A549 treated with DMSO at 1 μM for 4 hours (cell line): Measurements from ENCODE around the gene KRTAP19-6. TPM values are rescaled to one million over a fixed set of nuclear protein-coding genes. Genes with fewer than 3 reads are reported as not detected.

Source experiments
- total RNA-seq: library from RNA; stranded (reverse); fragments of 200-300 nt; extraction: Qiagen RNA extraction; gene quantifications from 5 replicates; pipeline ENCODE4 v1.2.3, GENCODE V29; 2022; ENCODE audit warnings: low read depth

The KRTAP19-6 gene
- total RNA-seq, result not detected in 5 replicates

DNA sequence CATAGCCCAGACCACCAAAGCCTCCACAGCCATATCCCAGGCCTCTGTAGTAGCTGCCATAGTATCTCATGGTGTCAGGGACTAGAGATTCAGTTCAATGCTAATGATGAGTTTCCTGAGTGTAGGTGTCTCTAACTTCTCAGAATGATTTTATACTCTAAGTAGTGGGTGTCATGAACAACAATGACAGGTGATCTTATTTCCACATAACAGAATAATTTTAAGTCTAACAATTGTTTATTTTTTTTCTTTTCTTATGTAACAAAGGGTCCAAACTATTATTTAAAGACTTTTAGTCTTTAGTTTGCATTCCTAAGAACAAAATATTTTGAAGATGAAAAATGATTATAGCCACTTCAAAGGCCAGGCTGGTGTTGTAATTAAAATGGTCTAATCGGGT, at the start of gene KRTAP19-6:
Gene KRTAP19-6 (minus strand): TSS at position 101 of the 400 bp plus-strand sequence. CDS start 31 bp downstream, at position 70.

GRCh38 chr21:30590297-30590696, 48.6 kb upstream of the KRTAP19-6 start, which contains the start of gene KRTAP22-2:
KRTAP22-2 (minus strand) TSS chr21:30590397.

DNA sequence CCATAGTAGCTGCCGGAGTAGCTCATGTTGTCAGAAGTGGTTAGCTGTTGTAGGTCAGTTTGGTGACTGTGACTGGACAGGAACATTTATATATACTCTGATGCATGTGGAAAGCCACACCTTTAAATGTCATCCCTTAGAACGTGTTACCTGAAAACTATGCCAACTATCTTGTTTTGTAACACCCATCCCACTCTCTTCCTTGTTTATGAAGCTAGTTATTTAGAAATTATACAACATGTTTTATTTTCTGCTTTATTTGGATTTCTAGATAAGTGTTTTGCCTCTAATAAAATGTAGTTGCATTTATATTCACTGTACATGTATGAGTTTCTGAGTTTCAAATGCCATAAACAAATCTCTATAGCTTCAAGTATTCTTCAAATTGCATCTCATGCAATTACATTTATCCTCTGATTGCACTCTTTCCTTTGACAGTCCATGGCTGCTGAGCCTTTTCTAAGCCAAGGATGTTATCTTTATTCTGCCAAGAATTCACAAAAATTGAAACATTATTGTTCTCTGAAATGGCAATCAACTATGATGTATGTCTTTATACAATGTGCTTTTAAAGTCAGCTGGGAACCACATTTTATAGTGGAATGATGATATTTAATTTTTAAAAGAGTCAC, 19.7 kb upstream of the KRTAP19-6 start, which contains the start of gene KRTAP19-7:
Gene KRTAP19-7 (minus strand): TSS at position 51 of the 632 bp plus-strand sequence. CDS start 25 bp downstream, at position 26.

DNA sequence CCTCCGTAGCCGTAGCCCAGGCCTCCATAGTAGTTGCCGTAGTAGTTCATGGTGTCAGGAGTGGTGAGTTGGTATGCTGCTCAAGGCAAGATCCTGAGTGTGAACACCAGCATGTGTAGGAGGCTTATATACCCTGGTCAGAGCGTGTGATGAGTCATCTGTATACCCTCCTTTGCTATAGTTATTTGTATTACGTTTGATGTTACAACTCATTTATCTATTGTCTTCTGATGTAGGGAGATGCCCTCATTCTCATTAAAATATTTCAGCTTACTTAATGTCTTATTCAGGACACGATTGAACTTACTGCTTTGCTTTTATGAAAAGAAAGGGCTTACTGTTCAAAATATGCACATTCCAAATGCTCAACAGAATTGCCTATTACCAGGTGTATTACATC, 39.6 kb downstream of the KRTAP19-6 start, which contains the start of gene KRTAP19-5:
Gene KRTAP19-5 (minus strand): TSS at position 101 of the 400 bp plus-strand sequence. CDS start 51 bp downstream, at position 50.

GRCh38 chr21:30497065-30497464, 44.6 kb downstream of the KRTAP19-6 start, which contains the start of gene KRTAP19-4:
KRTAP19-4 (minus strand) TSS chr21:30497165; CDS start chr21:30497110, 55 bp downstream.

DNA sequence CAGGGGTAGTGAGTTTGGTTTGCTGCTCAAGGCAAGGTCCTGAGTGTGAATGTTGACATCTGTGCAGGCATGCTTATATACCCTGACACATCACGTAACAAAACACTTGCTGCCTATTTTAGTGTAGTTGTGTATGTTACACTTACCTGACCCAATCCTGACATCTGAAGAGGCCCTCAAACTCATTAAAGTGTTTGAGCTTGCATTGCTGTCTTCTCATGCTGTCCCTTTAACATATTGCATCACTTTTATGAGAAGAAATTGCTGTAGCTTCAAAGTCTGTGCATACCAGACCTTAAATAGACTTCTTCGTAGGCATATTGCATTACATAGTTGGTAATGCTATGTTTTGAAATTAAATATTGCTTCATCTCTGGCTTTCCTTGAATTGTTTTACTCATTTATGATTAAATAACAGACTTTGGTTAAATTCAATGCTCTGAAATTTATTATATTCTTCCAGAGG, 49.7 kb downstream of the KRTAP19-6 start, which contains the start of gene KRTAP19-3:
Gene KRTAP19-3 (minus strand): TSS at position 51 of the 466 bp plus-strand sequence. CDS start 56 bp downstream, outside the sequence.

Other genes starting within 250 kb of the KRTAP19-6 start
- gene KRTAP26-1, start 221.5 kb downstream of the KRTAP19-6 start, total RNA-seq, result not detected in 5 replicates
- gene KRTAP27-1, start 204.2 kb downstream of the KRTAP19-6 start, total RNA-seq, result not detected in 5 replicates
- gene KRTAP23-1, start 193.3 kb downstream of the KRTAP19-6 start, total RNA-seq, result not detected in 5 replicates
- not detected in 5 replicates for gene KRTAP13-2, start 169.6 kb downstream of the KRTAP19-6 start, total RNA-seq
- not detected in 5 replicates for gene KRTAP13-1, start 145.8 kb downstream of the KRTAP19-6 start, total RNA-seq
- gene KRTAP13-3, start 115.9 kb downstream of the KRTAP19-6 start, total RNA-seq, result not detected in 5 replicates
- gene KRTAP13-4, start 111.6 kb downstream of the KRTAP19-6 start, total RNA-seq, result not detected in 5 replicates
- not detected in 5 replicates for gene KRTAP15-1, start 101.6 kb downstream of the KRTAP19-6 start, total RNA-seq
- not detected in 5 replicates for gene KRTAP19-1, start 61.5 kb downstream of the KRTAP19-6 start, total RNA-seq
- gene KRTAP19-2, start 54.4 kb downstream of the KRTAP19-6 start, total RNA-seq, result not detected in 5 replicates
- not detected in 5 replicates for gene KRTAP19-3, start 49.9 kb downstream of the KRTAP19-6 start, total RNA-seq
- gene KRTAP19-4, start 44.7 kb downstream of the KRTAP19-6 start, total RNA-seq, result not detected in 5 replicates
- gene KRTAP19-5, start 39.7 kb downstream of the KRTAP19-6 start, total RNA-seq, result not detected in 5 replicates
- not detected in 5 replicates for gene KRTAP19-7, start 19.4 kb upstream of the KRTAP19-6 start, total RNA-seq
- gene KRTAP22-2, start 48.5 kb upstream of the KRTAP19-6 start, total RNA-seq, result not detected in 5 replicates
- not detected in 5 replicates for gene KRTAP6-3, start 50.6 kb upstream of the KRTAP19-6 start, total RNA-seq
- gene KRTAP6-2, start 57.0 kb upstream of the KRTAP19-6 start, total RNA-seq, result not detected in 5 replicates
- gene KRTAP22-1, start 59.2 kb upstream of the KRTAP19-6 start, total RNA-seq, result not detected in 5 replicates
- gene KRTAP6-1, start 72.1 kb upstream of the KRTAP19-6 start, total RNA-seq, result not detected in 5 replicates
- gene KRTAP20-1, start 74.6 kb upstream of the KRTAP19-6 start, total RNA-seq, result not detected in 5 replicates
- gene KRTAP20-4, start 78.8 kb upstream of the KRTAP19-6 start, total RNA-seq, result not detected in 5 replicates
- not detected in 5 replicates for gene KRTAP20-2, start 93.3 kb upstream of the KRTAP19-6 start, total RNA-seq
- not detected in 5 replicates for gene KRTAP20-3, start 101.0 kb upstream of the KRTAP19-6 start, total RNA-seq
- gene KRTAP21-3, start 176.9 kb upstream of the KRTAP19-6 start, total RNA-seq, result not detected in 5 replicates
- gene KRTAP21-2, start 205.4 kb upstream of the KRTAP19-6 start, total RNA-seq, result not detected in 5 replicates
- not detected in 5 replicates for gene KRTAP21-1, start 213.6 kb upstream of the KRTAP19-6 start, total RNA-seq